Measurements from ENCODE around the gene UCN. TPM values are rescaled to one million over a fixed set of nuclear protein-coding genes. Genes with fewer than 3 reads are reported as not detected.

The UCN gene
- total RNA-seq, 1 experiment from 2014 or later: 1.5 TPM

- Mint-ChIP-seq H3K9me3 (no peaks in the 10 kb centered on the region), H3K27me3 (ENCODE audit: low read depth) (peaks cover 52% of the 10 kb centered on the region), H3K4me1 (peaks cover 5 to 9% of the 10 kb centered on the region in 2 experiments), H3K4me3 (no peak overlapping the region), H3K27ac (no peak overlapping the region), H3K36me3 (ENCODE audit: insufficient read depth in 1 of 3, low read depth in 3 of 3) (peaks cover 7 to 10% (median 9%) of the 10 kb centered on the region in 3 experiments; a peak in 6 of 7 replicates)
- Histone ChIP-seq H3K23me2 (ENCODE audit: insufficient read length, low read depth, low read length, poor library complexity, severe bottlenecking) (peaks cover 9% of the 10 kb centered on the region), H3K23ac (ENCODE audit: insufficient read length, low read depth, low read length) (no peak overlapping the region), H2AK5ac (ENCODE audit: insufficient read length, low read length) (no peak overlapping the region), H3K9ac (ENCODE audit: extremely low read depth, insufficient read length, low read length) (no peak overlapping the region), H2BK120ac (ENCODE audit: low read depth, low read length, poor library complexity, severe bottlenecking) (no peak overlapping the region), H3T11ph (ENCODE audit: low read length) (no peak overlapping the region), H3K18ac (ENCODE audit: insufficient read length, low read depth, low read length) (no peak overlapping the region), H3K4me2 (ENCODE audit: insufficient read depth, insufficient read length, low read length) (no peak overlapping the region), H3K14ac (ENCODE audit: insufficient read depth, low read length) (no peak overlapping the region; the same call in 1 of the 2 replicates), H3K4me1 (ENCODE audit: insufficient read depth, low read length) (no peaks in the 10 kb centered on the region), H3K27ac (ENCODE audit: insufficient read length, low read depth, low read length) (no peak overlapping the region), H4K5ac (ENCODE audit: insufficient read length, low read depth, low read length) (no peak overlapping the region), H2BK5ac (ENCODE audit: insufficient read length, low read length) (no peak overlapping the region), H4K8ac (replicated peaks; ENCODE audit: insufficient read length, low read depth, low read length) (no peak overlapping the region), H3K9me3 (ENCODE audit: control insufficient read depth, low read depth, low read length) (no peaks in the 10 kb centered on the region), H3K27me3 (ENCODE audit: insufficient read depth, low read length) (peaks cover 21% of the 10 kb centered on the region), H3K79me1 (ENCODE audit: insufficient read depth, low read depth, low read length, poor library complexity, severe bottlenecking) (no peaks in the 10 kb centered on the region), H2BK15ac (ENCODE audit: low read depth, low read length) (no peak overlapping the region), H3K79me2 (ENCODE audit: insufficient read depth, low read length) (no peaks in the 10 kb centered on the region), H3K4ac (ENCODE audit: low read depth, low read length) (no peak overlapping the region), H4K91ac (ENCODE audit: insufficient read length, low read depth, low read length) (no peak overlapping the region), H2BK12ac (ENCODE audit: insufficient read length, low read depth, low read length) (no peak overlapping the region), H2AFZ (ENCODE audit: low read length) (no peak overlapping the region), H3K56ac (ENCODE audit: insufficient read length, low read depth, low read length) (no peak overlapping the region), H4K20me1 (ENCODE audit: control insufficient read depth, insufficient read depth, insufficient read length) (no peaks in the 10 kb centered on the region), H2BK20ac (ENCODE audit: low read depth, low read length, poor library complexity, severe bottlenecking) (no peak overlapping the region)
- DNase-seq: no peak
- no peak for TF ChIP-seq CTCF (conservative IDR thresholded peaks at IDR 0.05)
- no CpG with 5 or more reads among the region's 26 CpGs for WGBS (ENCODE audit: extremely low coverage, insufficient read length, low lambda C conversion rate)
These were observed 2.1 kb downstream of the UCN start for GRCh38 chr2:27306136-27306535.

Measured in H9 (cell line).